ENCODE results near the gene IQGAP2. TPM values are rescaled to one million over a fixed set of nuclear protein-coding genes. Genes with fewer than 3 reads are reported as not detected.

IQGAP2 gene
- total and polyA plus RNA-seq, 3 experiments from 2014 or later: 51.4 to 70.5 (median 62.5) TPM

DNA sequence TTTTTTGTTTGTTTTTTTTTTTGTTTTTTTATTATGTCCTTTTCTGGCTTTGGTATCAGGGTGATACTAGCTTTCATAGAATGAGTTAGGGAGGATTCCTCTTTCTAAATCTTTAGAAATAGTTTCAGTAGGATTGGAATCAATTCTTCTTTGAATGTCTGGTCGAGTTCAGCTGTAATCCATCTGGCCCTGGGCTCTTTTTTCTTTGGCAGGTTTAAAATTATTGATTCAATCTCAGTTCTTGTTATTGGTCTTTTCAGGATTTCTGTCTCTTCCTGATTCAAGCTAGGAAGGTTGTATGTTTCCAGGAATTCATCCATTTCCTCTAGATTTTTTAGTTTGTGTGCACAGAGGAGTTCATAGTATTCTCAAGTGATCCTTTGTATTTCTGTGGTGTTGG, 34.9 kb downstream of the IQGAP2 start:
- ChIA-PET POLR2A (no interaction called here), CTCF (interaction anchor here (1.4 kb wide), 1 partner anchor 12 kb away, joined by 5 read pairs; no protein-coding TSS in a partner anchor)
- H3K4me3 ChIP-seq (ENCODE audit: low read length): no peak overlapping the region
- H3K4me1 Mint-ChIP-seq: peaks cover 63 to 79% (median 72%) of the 10 kb centered on the region in 3 donors
- peak overlapping the region in 1 of 7 donors; percentile 19 for H3K4me3 Mint-ChIP-seq
- no peak for DNase-seq
- H3K27ac Mint-ChIP-seq: peak overlapping the region in 1 of 8 donors; percentile 45
- H3K27me3 ChIP-seq (ENCODE audit: insufficient read depth, low read length, poor library complexity, severe bottlenecking): no peaks in the 10 kb centered on the region
- H3K36me3 ChIP-seq (ENCODE audit: insufficient read depth, low read length): peaks cover 3% of the 10 kb centered on the region
- H3K27ac ChIP-seq (ENCODE audit: low read depth, low read length): no peak overlapping the region
- H3K9me3 Mint-ChIP-seq: peaks cover 0 to 13% (median 4%) of the 10 kb centered on the region in 5 donors
- H3K9me3 ChIP-seq (ENCODE audit: low read length): no peaks in the 10 kb centered on the region
- peaks cover 7 to 38% (median 18%) of the 10 kb centered on the region in 3 donors for H3K36me3 Mint-ChIP-seq
- H3K4me1 ChIP-seq (ENCODE audit: insufficient read depth, low read length): peaks cover 6% of the 10 kb centered on the region
- H3K27me3 Mint-ChIP-seq: no peaks in the 10 kb centered on the region

DNA sequence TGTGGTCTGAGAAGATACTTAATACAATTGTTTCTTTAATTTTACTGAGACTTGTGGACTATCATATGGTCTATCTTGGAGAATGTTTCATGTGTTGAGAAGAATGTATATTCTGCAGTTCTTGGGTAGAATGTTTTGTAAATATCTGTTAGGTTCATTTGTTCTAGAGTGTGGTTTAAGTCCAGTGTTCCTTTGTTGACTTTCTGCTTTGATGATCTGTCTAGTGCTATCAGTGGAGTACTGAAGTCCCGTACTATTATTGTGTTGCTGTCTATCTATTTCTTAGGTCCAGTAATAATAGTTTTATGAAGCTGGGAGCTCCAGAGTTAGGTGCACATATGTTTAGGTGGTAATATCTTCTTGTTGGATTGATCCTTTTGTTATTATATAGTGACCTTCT, 36.1 kb downstream of the IQGAP2 start:
- Mint-ChIP-seq H3K9me3 (peaks cover 0 to 13% (median 4%) of the 10 kb centered on the region in 5 donors), H3K27me3 (no peaks in the 10 kb centered on the region), H3K4me3 (peak overlapping the region in 2 of 7 donors; percentile 6 to 24), H3K36me3 (peaks cover 7 to 38% (median 25%) of the 10 kb centered on the region in 3 donors), H3K27ac (peak overlapping the region in 3 of 8 donors; percentile 30 to 52 (median 37)), H3K4me1 (peaks cover 61 to 77% (median 70%) of the 10 kb centered on the region in 3 donors)
- H3K9me3 ChIP-seq (ENCODE audit: low read length): no peaks in the 10 kb centered on the region
- peaks cover 3% of the 10 kb centered on the region for H3K36me3 ChIP-seq (ENCODE audit: insufficient read depth, low read length)
- no peaks in the 10 kb centered on the region for H3K27me3 ChIP-seq (ENCODE audit: insufficient read depth, low read length, poor library complexity, severe bottlenecking)
- POLR2A ChIA-PET: no interaction called here
- CTCF ChIA-PET: no interaction called here
- no peak overlapping the region for H3K27ac ChIP-seq (ENCODE audit: low read depth, low read length)
- no peak overlapping the region for H3K4me3 ChIP-seq (ENCODE audit: low read length)
- peaks cover 6% of the 10 kb centered on the region for H3K4me1 ChIP-seq (ENCODE audit: insufficient read depth, low read length)
- DNase-seq: no peak

- Histone ChIP-seq H3K9me3 (ENCODE audit: low read length) (no peaks in the 10 kb centered on the region), H3K27ac (ENCODE audit: low read depth, low read length) (no peak overlapping the region), H3K4me1 (ENCODE audit: insufficient read depth, low read length) (peaks cover 6% of the 10 kb centered on the region), H3K27me3 (ENCODE audit: insufficient read depth, low read length, poor library complexity, severe bottlenecking) (no peaks in the 10 kb centered on the region), H3K36me3 (ENCODE audit: insufficient read depth, low read length) (peaks cover 3% of the 10 kb centered on the region), H3K4me3 (ENCODE audit: low read length) (no peak overlapping the region)
- no peak for DNase-seq
- ChIA-PET POLR2A (no interaction called here), CTCF (no interaction called here)
- no peaks in the 10 kb centered on the region for H3K27me3 Mint-ChIP-seq
- H3K4me1 Mint-ChIP-seq: peaks cover 57 to 72% (median 65%) of the 10 kb centered on the region in 3 donors
- H3K27ac Mint-ChIP-seq: peak overlapping the region in 1 of 8 donors; percentile 4
- H3K4me3 Mint-ChIP-seq: no peak overlapping the region
- H3K9me3 Mint-ChIP-seq: peaks cover 0 to 13% (median 4%) of the 10 kb centered on the region in 5 donors
- H3K36me3 Mint-ChIP-seq: peaks cover 8 to 39% (median 27%) of the 10 kb centered on the region in 3 donors
These were observed 36.8 kb downstream of the IQGAP2 start for GRCh38 chr5:76439929-76440328.

DNA sequence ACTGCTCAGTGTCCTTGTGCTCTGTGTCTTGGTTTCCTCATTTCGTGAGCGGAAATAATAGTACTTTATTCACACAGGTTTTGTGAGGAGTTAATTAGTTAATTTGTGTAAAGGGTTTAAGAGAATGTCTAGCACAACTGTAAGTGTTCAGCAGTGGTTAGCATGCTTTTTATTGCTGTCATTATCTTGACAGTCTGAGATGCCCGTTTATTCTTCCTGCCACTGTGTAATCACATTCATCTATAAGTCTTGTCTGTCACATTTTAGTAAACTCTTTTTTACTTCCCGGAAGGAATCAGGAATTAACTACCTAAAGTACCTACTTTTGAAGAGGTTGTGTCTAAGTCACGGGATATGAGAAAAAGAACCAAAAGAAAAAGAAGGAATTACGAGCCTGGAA, 38.0 kb downstream of the IQGAP2 start:
- H3K27ac ChIP-seq (ENCODE audit: low read depth, low read length): no peak overlapping the region
- peaks cover 3% of the 10 kb centered on the region for H3K36me3 ChIP-seq (ENCODE audit: insufficient read depth, low read length)
- Mint-ChIP-seq H3K27me3 (no peaks in the 10 kb centered on the region), H3K36me3 (peaks cover 14 to 43% (median 33%) of the 10 kb centered on the region in 3 donors), H3K9me3 (peaks cover 0 to 9% (median 3%) of the 10 kb centered on the region in 5 donors), H3K27ac (peak overlapping the region in 1 of 8 donors; percentile 25), H3K4me3 (no peak overlapping the region), H3K4me1 (peaks cover 55 to 70% (median 64%) of the 10 kb centered on the region in 3 donors)
- peaks cover 6% of the 10 kb centered on the region for H3K4me1 ChIP-seq (ENCODE audit: insufficient read depth, low read length)
- H3K27me3 ChIP-seq (ENCODE audit: insufficient read depth, low read length, poor library complexity, severe bottlenecking): no peaks in the 10 kb centered on the region
- H3K4me3 ChIP-seq (ENCODE audit: low read length): no peak overlapping the region
- ChIA-PET CTCF (interaction anchor here (1.7 kb wide), 1 partner anchor 37 kb away, joined by 7 read pairs; no protein-coding TSS in a partner anchor), POLR2A (no interaction called here)
- no peaks in the 10 kb centered on the region for H3K9me3 ChIP-seq (ENCODE audit: low read length)
- DNase-seq: no peak

- Histone ChIP-seq H3K9me3 (ENCODE audit: low read length) (no peaks in the 10 kb centered on the region), H3K27ac (ENCODE audit: low read depth, low read length) (no peak overlapping the region), H3K4me1 (ENCODE audit: insufficient read depth, low read length) (peaks cover 6% of the 10 kb centered on the region), H3K4me3 (ENCODE audit: low read length) (no peak overlapping the region), H3K36me3 (ENCODE audit: insufficient read depth, low read length) (peaks cover 3% of the 10 kb centered on the region), H3K27me3 (ENCODE audit: insufficient read depth, low read length, poor library complexity, severe bottlenecking) (no peaks in the 10 kb centered on the region)
- ChIA-PET CTCF (interaction anchor here (1.7 kb wide), 1 partner anchor 38 kb away, joined by 7 read pairs; no protein-coding TSS in a partner anchor), POLR2A (no interaction called here)
- H3K9me3 Mint-ChIP-seq: peaks cover 0 to 8% (median 2%) of the 10 kb centered on the region in 5 donors
- no peak for DNase-seq
- H3K27ac Mint-ChIP-seq: peak overlapping the region in 4 of 8 donors; percentile 26 to 47 (median 32)
- H3K4me1 Mint-ChIP-seq: peaks cover 55 to 79% (median 72%) of the 10 kb centered on the region in 3 donors
- H3K27me3 Mint-ChIP-seq: no peaks in the 10 kb centered on the region
- peaks cover 15 to 43% (median 41%) of the 10 kb centered on the region in 3 donors for H3K36me3 Mint-ChIP-seq
- H3K4me3 Mint-ChIP-seq: no peak overlapping the region
These were observed 39.0 kb downstream of the IQGAP2 start for GRCh38 chr5:76441890-76442673.

DNA sequence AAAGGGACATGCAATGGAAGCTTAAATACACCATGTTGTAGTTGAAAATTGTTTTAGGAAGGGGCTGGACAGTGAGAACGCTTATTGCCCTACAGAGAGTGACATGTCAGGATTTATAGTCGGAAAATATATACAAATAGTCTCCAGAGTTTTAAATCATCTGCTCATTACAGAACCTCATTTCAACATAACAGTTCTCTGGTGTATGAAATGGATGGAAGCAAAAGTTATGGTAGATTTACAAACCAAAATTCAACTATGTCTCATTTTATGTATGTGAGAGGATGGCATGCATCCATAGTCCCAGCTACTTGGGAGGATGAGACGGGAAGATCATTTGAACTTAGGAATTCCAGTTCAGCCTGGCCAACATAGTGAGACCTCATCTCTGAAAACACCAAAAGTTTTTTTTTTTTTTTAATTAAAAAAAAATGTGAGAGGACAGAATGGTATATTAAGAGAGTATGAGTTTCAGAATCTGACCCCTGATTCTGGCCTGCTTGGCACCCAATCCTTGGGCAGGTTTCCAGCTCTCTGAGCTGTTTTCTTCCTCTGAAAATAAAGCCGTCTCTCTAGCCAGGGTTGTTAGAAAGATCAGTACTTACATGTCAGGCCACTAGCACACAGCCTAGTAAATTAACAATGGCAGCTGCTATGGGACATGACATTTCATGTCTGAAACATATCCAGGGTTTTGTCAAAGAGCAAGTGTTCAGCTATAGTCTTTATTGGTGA, 40.1 kb downstream of the IQGAP2 start:
- H3K4me1 Mint-ChIP-seq: peaks cover 61 to 83% (median 79%) of the 10 kb centered on the region in 3 donors
- ChIA-PET POLR2A (no interaction called here), CTCF (interaction anchor here (1.3 to 1.7 kb wide), 2 partner anchors 39 to 100 kb away, joined by 3 to 7 read pairs; no protein-coding TSS in a partner anchor)
- H3K9me3 ChIP-seq (ENCODE audit: low read length): no peaks in the 10 kb centered on the region
- no peak overlapping the region for H3K27ac ChIP-seq (ENCODE audit: low read depth, low read length)
- no peaks in the 10 kb centered on the region for H3K9me3 Mint-ChIP-seq
- no peak overlapping the region for H3K4me3 Mint-ChIP-seq
- no peaks in the 10 kb centered on the region for H3K27me3 Mint-ChIP-seq
- H3K27ac Mint-ChIP-seq: peak overlapping the region in 5 of 8 donors; percentile 23 to 41 (median 29)
- H3K4me3 ChIP-seq (ENCODE audit: low read length): no peak overlapping the region
- peaks cover 3% of the 10 kb centered on the region for H3K36me3 ChIP-seq (ENCODE audit: insufficient read depth, low read length)
- peaks cover 15 to 49% (median 36%) of the 10 kb centered on the region in 3 donors for H3K36me3 Mint-ChIP-seq
- no peaks in the 10 kb centered on the region for H3K27me3 ChIP-seq (ENCODE audit: insufficient read depth, low read length, poor library complexity, severe bottlenecking)
- no peak for DNase-seq
- peaks cover 13% of the 10 kb centered on the region for H3K4me1 ChIP-seq (ENCODE audit: insufficient read depth, low read length)

GRCh38 chr5:76445063-76445462, 42.0 kb downstream of the IQGAP2 start:
- Mint-ChIP-seq H3K4me1 (peaks cover 66 to 85% (median 82%) of the 10 kb centered on the region in 3 donors), H3K27me3 (no peaks in the 10 kb centered on the region), H3K27ac (peak overlapping the region in 4 of 8 donors; percentile 2 to 61 (median 21)), H3K4me3 (no peak overlapping the region), H3K36me3 (peaks cover 22 to 61% (median 26%) of the 10 kb centered on the region in 3 donors), H3K9me3 (no peaks in the 10 kb centered on the region)
- H3K36me3 ChIP-seq (ENCODE audit: insufficient read depth, low read length): peaks cover 3% of the 10 kb centered on the region
- no peaks in the 10 kb centered on the region for H3K9me3 ChIP-seq (ENCODE audit: low read length)
- DNase-seq: no peak
- H3K27ac ChIP-seq (ENCODE audit: low read depth, low read length): no peak overlapping the region
- POLR2A ChIA-PET: no interaction called here
- H3K27me3 ChIP-seq (ENCODE audit: insufficient read depth, low read length, poor library complexity, severe bottlenecking): no peaks in the 10 kb centered on the region
- H3K4me3 ChIP-seq (ENCODE audit: low read length): no peak overlapping the region
- CTCF ChIA-PET: no interaction called here
- H3K4me1 ChIP-seq (ENCODE audit: insufficient read depth, low read length): peaks cover 31% of the 10 kb centered on the region
